Bone marrow (tissue), 2 donors: ENCODE measurements around the gene SLC66A2.

Source experiments
- DNase-seq, 2 donors: peaks; one replicate each; lab custom pipeline; 2025; lab: John Stamatoyannopoulos, UW

Gene SLC66A2

GRCh38 chr18:79935925-79936324 lies 15.5 kb downstream of the SLC66A2 start:
- no peak for DNase-seq

- DNase-seq, result no peak
Measured at GRCh38 chr18:79935499-79935898, 16.0 kb downstream of the SLC66A2 start.

- DNase-seq, result no peak
Measured at GRCh38 chr18:79935098-79935480, 16.4 kb downstream of the SLC66A2 start.

- DNase-seq, result no peak
Measured at GRCh38 chr18:79934311-79935097, 16.9 kb downstream of the SLC66A2 start.

GRCh38 chr18:79933765-79934164 lies 17.7 kb downstream of the SLC66A2 start:
- DNase-seq, result no peak

- no peak for DNase-seq
Measured at GRCh38 chr18:79932907-79933306, 18.5 kb downstream of the SLC66A2 start.

- DNase-seq, result no peak
Measured at GRCh38 chr18:79931475-79931874, 20.0 kb downstream of the SLC66A2 start.

GRCh38 chr18:79930020-79930642 lies 21.3 kb downstream of the SLC66A2 start:
- no peak for DNase-seq

- no peak for DNase-seq
Measured at GRCh38 chr18:79928563-79928960, 22.9 kb downstream of the SLC66A2 start.

- no peak for DNase-seq
Measured at GRCh38 chr18:79927607-79928562, 23.6 kb downstream of the SLC66A2 start.

- DNase-seq, result no peak
Measured at GRCh38 chr18:79926715-79927606, 24.5 kb downstream of the SLC66A2 start.

GRCh38 chr18:79926306-79926705 lies 25.1 kb downstream of the SLC66A2 start:
- DNase-seq, result no peak

GRCh38 chr18:79924814-79925731 lies 26.4 kb downstream of the SLC66A2 start:
- no peak for DNase-seq

- DNase-seq, result no peak
Measured at GRCh38 chr18:79923896-79924585, 27.4 kb downstream of the SLC66A2 start.

- no peak for DNase-seq
Measured at GRCh38 chr18:79922971-79923411, 28.5 kb downstream of the SLC66A2 start.

GRCh38 chr18:79921984-79922965 lies 29.2 kb downstream of the SLC66A2 start:
- no peak for DNase-seq

GRCh38 chr18:79919089-79919488 lies 32.4 kb downstream of the SLC66A2 start:
- DNase-seq, result no peak

- DNase-seq, result no peak
Measured at GRCh38 chr18:79918615-79919011, 32.8 kb downstream of the SLC66A2 start.
